H1 (cell line): ENCODE results near the gene FOXF2. TPM values are rescaled to one million over a fixed set of nuclear protein-coding genes. Genes with fewer than 3 reads are reported as not detected.

Experiments used
- CTCF ChIA-PET: fragments of 300-600 bp; sonication (Branson Sonifier 250); formaldehyde crosslinking; loops from one replicate; lab custom pipeline; 2021; ENCODE audit not compliant: partially characterized antibody; lab: Charles Lee
- POLR2A ChIA-PET: fragments of 300-600 bp; sonication (Branson Sonifier 250); formaldehyde crosslinking; loops from one replicate; lab custom pipeline; 2021; ENCODE audit warnings: inconsistent platforms; ENCODE audit not compliant: partially characterized antibody; lab: Charles Lee
- DNase-seq, 2 experiments: peaks; one replicate each; pipeline versions ENCODE4 v3.0.0 to v3.0.0-alpha.2; 2010 to 2022; ENCODE audit warnings: low spot score in 2 of 2, low read depth in 1 of 2, mixed read lengths in 1 of 2
- FAIRE-seq: peaks from 2 replicates; lab custom pipeline; 2011; peaks lifted over from hg19 to GRCh38; lab: Jason Lieb, UNC
- H2AFZ ChIP-seq: 2 replicates; pipeline ENCODE4 v1.8.1; 2012; ENCODE audit warnings: low read length, inconsistent platforms
- H2AK5ac ChIP-seq: 2 replicates; pipeline ENCODE4 v1.6.1; 2013; ENCODE audit warnings: low read depth, low read length
- H2BK120ac ChIP-seq: replicated peaks from 2 replicates; pipeline ENCODE3; 2013; ENCODE audit warnings: low read depth, low read length, inconsistent platforms
- H2BK12ac ChIP-seq: 2 replicates; pipeline ENCODE4 v1.6.1; 2013; ENCODE audit warnings: low read depth, low read length
- H2BK15ac ChIP-seq: 2 replicates; pipeline ENCODE4 v1.6.1; 2013; ENCODE audit warnings: low read length
- H2BK20ac ChIP-seq: 2 replicates; pipeline ENCODE4 v1.6.1; 2013; ENCODE audit warnings: low read length
- H2BK5ac ChIP-seq: 2 replicates; pipeline ENCODE4 v1.6.1; 2013; ENCODE audit warnings: low read depth, low read length
- H3K14ac ChIP-seq: 2 replicates; pipeline ENCODE4 v1.6.1; 2013; ENCODE audit warnings: inconsistent platforms; ENCODE audit not compliant: insufficient read length
- H3K18ac ChIP-seq: 2 replicates; pipeline ENCODE4 v1.6.1; 2013; ENCODE audit warnings: low read length; ENCODE audit errors: extremely low read depth
- H3K23ac ChIP-seq: 2 replicates; pipeline ENCODE4 v1.6.1; 2013; ENCODE audit warnings: inconsistent platforms; ENCODE audit not compliant: insufficient read length
- H3K23me2 ChIP-seq: 2 replicates; pipeline ENCODE4 v1.6.1; 2013; ENCODE audit warnings: low read depth, low read length
- H3K27ac ChIP-seq: 2 replicates; pipeline ENCODE4 v1.6.1; 2011; ENCODE audit warnings: low read depth, low read length, inconsistent platforms
- H3K27me3 ChIP-seq, 4 experiments: replicated peaks in 1 of 4; 1 replicate in 1 of 4; 2 replicates in 3 of 4; pipeline versions ENCODE4 v1.6.1 to v1.8.1; 2011 to 2013; ENCODE audit warnings: low read length in 3 of 4, mild to moderate bottlenecking in 3 of 4, inconsistent platforms in 2 of 4, mixed read lengths in 2 of 4, moderate library complexity in 1 of 4; ENCODE audit not compliant: control insufficient read depth in 3 of 4, insufficient read depth in 3 of 4; ENCODE audit errors: extremely low read depth in 1 of 4
- H3K36me3 ChIP-seq, 4 experiments: 2 replicates each; pipeline versions ENCODE4 v1.6.1 to v1.8.1; 2011 to 2013; ENCODE audit warnings: mild to moderate bottlenecking in 4 of 4, low read length in 3 of 4, moderate library complexity in 2 of 4, control low read depth in 1 of 4, inconsistent platforms in 1 of 4; ENCODE audit not compliant: insufficient read depth in 4 of 4, control insufficient read depth in 2 of 4
- H3K4ac ChIP-seq: replicated peaks from 2 replicates; pipeline ENCODE3; 2013; ENCODE audit warnings: low read length, low read depth, mixed read lengths, inconsistent platforms; ENCODE audit not compliant: insufficient read length
- H3K4me1 ChIP-seq, 4 experiments: replicated peaks in 1 of 4; 1 replicate in 1 of 4; 2 replicates in 3 of 4; pipeline versions ENCODE4 v1.6.1 to v1.8.1; 2011 to 2013; ENCODE audit warnings: low read length in 3 of 4, inconsistent platforms in 2 of 4, mixed read lengths in 1 of 4; ENCODE audit not compliant: insufficient read depth in 4 of 4, control insufficient read depth in 3 of 4
- H3K4me2 ChIP-seq, 2 experiments: 2 replicates each; pipeline versions ENCODE4 v1.6.1 to v1.8.1; 2011 to 2013; ENCODE audit warnings: low read depth in 2 of 2, low read length in 2 of 2, control low read depth in 1 of 2, inconsistent platforms in 1 of 2, mild to moderate bottlenecking in 1 of 2; ENCODE audit not compliant: insufficient read depth in 1 of 2
- H3K4me3 ChIP-seq, 4 experiments: fragments of 200-600, 300-600 bp in 1 of 4; sonication (generic), shearing (Covaris generic), sonication (Bioruptor Twin) in 1 of 4; 2 replicates each; pipeline versions ENCODE4 v1.5.1 to v1.8.1; 2011 to 2016; ENCODE audit warnings: low read length in 4 of 4, low read depth in 3 of 4, control low read depth in 2 of 4, inconsistent platforms in 2 of 4, mild to moderate bottlenecking in 2 of 4, mixed read lengths in 1 of 4, moderate library complexity in 1 of 4; ENCODE audit not compliant: insufficient read depth in 2 of 4; ENCODE audit errors: extremely low read depth in 1 of 4
- H3K56ac ChIP-seq: replicated peaks from 2 replicates; pipeline ENCODE3; 2013; ENCODE audit warnings: low read depth, mild to moderate bottlenecking, mixed read lengths, low read length, inconsistent platforms; ENCODE audit not compliant: insufficient read length
- H3K79me1 ChIP-seq: 2 replicates; pipeline ENCODE4 v1.6.1; 2013; ENCODE audit warnings: low read depth, low read length, control low read depth
- H3K79me2 ChIP-seq, 2 experiments: 2 replicates each; pipeline versions ENCODE4 v1.6.1 to v1.8.1; 2012 to 2013; ENCODE audit warnings: low read length in 2 of 2, mild to moderate bottlenecking in 2 of 2, inconsistent platforms in 1 of 2; ENCODE audit not compliant: insufficient read depth in 2 of 2, control insufficient read depth in 1 of 2
- H3K9ac ChIP-seq, 4 experiments: replicated peaks in 1 of 4; 1 replicate in 1 of 4; 2 replicates in 3 of 4; pipeline versions ENCODE4 v1.6.1 to v1.8.1; 2011 to 2013; ENCODE audit warnings: low read depth in 3 of 4, low read length in 3 of 4, control low read depth in 2 of 4, mild to moderate bottlenecking in 2 of 4, moderate library complexity in 2 of 4, inconsistent platforms in 1 of 4; ENCODE audit errors: extremely low read depth in 1 of 4
- H3K9me3 ChIP-seq, 2 experiments: 2 replicates each; pipeline versions ENCODE4 v1.6.1 to v1.8.1; 2012 to 2013; ENCODE audit warnings: mild to moderate bottlenecking in 2 of 2, moderate library complexity in 2 of 2, control low read depth in 1 of 2, inconsistent platforms in 1 of 2, low read depth in 1 of 2, low read length in 1 of 2, mixed read lengths in 1 of 2; ENCODE audit not compliant: insufficient read depth in 2 of 2
- H4K20me1 ChIP-seq, 2 experiments: replicated peaks in 1 of 2; 2 replicates each; pipeline versions ENCODE3 to v1.8.1; 2011 to 2013; ENCODE audit warnings: inconsistent platforms in 2 of 2, low read length in 2 of 2, mild to moderate bottlenecking in 1 of 2; ENCODE audit not compliant: insufficient read depth in 2 of 2, control insufficient read depth in 1 of 2
- H4K5ac ChIP-seq: 2 replicates; pipeline ENCODE4 v1.6.1; 2013; ENCODE audit warnings: low read length, low read depth, mixed read lengths, inconsistent platforms; ENCODE audit not compliant: insufficient read length
- H4K8ac ChIP-seq: 2 replicates; pipeline ENCODE4 v1.8.0; 2013; ENCODE audit warnings: mild to moderate bottlenecking, moderate library complexity, low read length, inconsistent platforms; ENCODE audit not compliant: insufficient read depth; ENCODE audit errors: extremely low read depth
- H4K91ac ChIP-seq: replicated peaks from 2 replicates; pipeline ENCODE3; 2013; ENCODE audit warnings: low read length, mixed read lengths, inconsistent platforms; ENCODE audit not compliant: insufficient read length
- BCL11A ChIP-seq, 2 experiments: IDR thresholded peaks; one replicate each; pipeline ENCODE4 v1.6.1; 2011; ENCODE audit warnings: low read depth in 2 of 2, low read length in 2 of 2, mild to moderate bottlenecking in 2 of 2
- CBX5 ChIP-seq: fragments of 300-800, 300-1000 bp; sonication (generic); IDR thresholded peaks from 2 replicates; pipeline ENCODE4 v1.7.1; 2016; ENCODE audit warnings: antibody characterized with exemption, low read length, low read depth
- CHD2 ChIP-seq: IDR thresholded peaks from 2 replicates; pipeline ENCODE4 v1.6.1; 2012; ENCODE audit warnings: low read length, improper control_type of control experiment
- POLR2A ChIP-seq, 2 experiments: IDR thresholded peaks; 1 replicate in 1 of 2; 2 replicates in 1 of 2; pipeline ENCODE4 v1.6.1; 2011; ENCODE audit warnings: low read depth in 2 of 2, low read length in 2 of 2, mild to moderate bottlenecking in 2 of 2; ENCODE audit errors: control extremely low read depth in 1 of 2
- POLR2AphosphoS5 ChIP-seq: IDR thresholded peaks from 2 replicates; pipeline ENCODE4 v1.6.1; 2011; ENCODE audit warnings: low read depth, low read length
- RNF2 ChIP-seq: fragments of 200-900, 300-1000 bp; sonication (generic); IDR thresholded peaks from 2 replicates; pipeline ENCODE4 v1.7.1; 2016; ENCODE audit warnings: borderline replicate concordance, low read depth, mild to moderate bottlenecking, antibody characterized with exemption, low read length; ENCODE audit not compliant: poor library complexity, severe bottlenecking; ENCODE audit errors: missing control alignments
- SIRT6 ChIP-seq: IDR thresholded peaks from one replicate; pipeline ENCODE4 v1.7.1; 2012; ENCODE audit warnings: low read length, inconsistent platforms
- SUZ12 ChIP-seq: fragments of 200-600 bp; sonication (generic); IDR thresholded peaks from 2 replicates; pipeline ENCODE4 v1.6.1; 2012; ENCODE audit warnings: mild to moderate bottlenecking, inconsistent platforms, low read length, moderate library complexity, mixed read lengths
- YY1 ChIP-seq: IDR thresholded peaks from 2 replicates; pipeline ENCODE4 v1.6.1; 2011; ENCODE audit warnings: low read depth, mild to moderate bottlenecking, low read length
- WGBS, 2 experiments: shearing (Covaris generic) in 1 of 2; methylation state at CpG; one replicate each; pipeline versions ENCODE4 v1.1.6 to v1.1.7; 2013 to 2015; ENCODE audit warnings: low lambda C conversion rate in 2 of 2, mixed read lengths in 2 of 2, inconsistent platforms in 1 of 2, low coverage in 1 of 2, missing lambda C conversion rate in 1 of 2; ENCODE audit not compliant: insufficient replicate concordance in 2 of 2, insufficient coverage in 1 of 2, insufficient read length in 1 of 2; ENCODE audit errors: extremely low coverage in 1 of 2, missing lambda C conversion rate in 1 of 2; 5-methylcytosine and 5-hydroxymethylcytosine counted together
- polyA plus RNA-seq, 7 experiments: library from polyadenylated mRNA; depleted of rRNA in 3 of 7; stranded (reverse) in 5 of 7; unstranded in 2 of 7; fragments of >200 nt in 5 of 7; fragments of 200-250 nt in 2 of 7; gene quantifications; 1 replicate in 5 of 7; 2 replicates in 1 of 7; 4 replicates in 1 of 7; pipeline versions ENCODE4 v1.2.1 to v1.2.3, GENCODE V29; 2011 to 2013; ENCODE audit warnings: missing spikeins in 2 of 7, mixed read lengths in 2 of 7
- total RNA-seq: library from RNA; stranded (reverse); fragmentation: NEBNext Ultra II Directional; extraction: Animal tissue kit (Norgen Biotek cat#: 25700); gene quantifications from 2 replicates; pipeline ENCODE4 v1.2.1, GENCODE V29; 2021

Gene FOXF2
- total and polyA plus RNA-seq, 2 of the 8 experiments (the other 6 are each of a cell fraction or from before 2014, with no cell fraction given): 0.05 TPM; not detected in 1

GRCh38 chr6:1372690-1373089 is 16.7 kb upstream of the FOXF2 start:
- CTCF ChIA-PET: interaction anchor here (0.9 to 1.9 kb wide), 2 partner anchors 24 to 52 kb away, joined by 3 to 6 read pairs; no protein-coding TSS in a partner anchor
- no peak for FAIRE-seq

More at GRCh38 chr6:1372690-1373089, 16.7 kb upstream of the FOXF2 start:
- H3K9me3 ChIP-seq: peaks cover 7 to 9% of the 10 kb centered on the region in 2 experiments; a peak in 2 of 4 replicates
- H3K23me2 ChIP-seq: no peaks in the 10 kb centered on the region
- WGBS, 2 experiments: 88% methylated on average over 1 of the region's 1 CpG; no CpG with 5 or more reads in 1 of the 2 experiments
- no peak overlapping the region for H3K4me3 ChIP-seq
- no peaks in the 10 kb centered on the region for H3K79me1 ChIP-seq
- no peaks in the 10 kb centered on the region; a peak in 1 of 8 replicates for H3K36me3 ChIP-seq
- no peak overlapping the region for H3K4ac ChIP-seq
- H3K27me3 ChIP-seq: peaks cover 16 to 34% (median 29%) of the 10 kb centered on the region in 4 experiments
- H3K79me2 ChIP-seq: no peaks in the 10 kb centered on the region
- no peak overlapping the region for H2BK20ac ChIP-seq
- no peak for DNase-seq
- no peak overlapping the region for H3K4me2 ChIP-seq
- no peak overlapping the region for H4K5ac ChIP-seq
- TF ChIP-seq YY1: no peak
- no peak for TF ChIP-seq SIRT6
- no peak for TF ChIP-seq POLR2A (IDR thresholded peaks at IDR 0.05; ENCODE audit: control extremely low read depth in 1 of 2, low read depth in 2 of 2, low read length in 2 of 2)
- TF ChIP-seq POLR2AphosphoS5: no peak
- no peak for TF ChIP-seq SUZ12
- TF ChIP-seq RNF2: no peak
- no peak for TF ChIP-seq CBX5
- no peak for TF ChIP-seq BCL11A (IDR thresholded peaks at IDR 0.05; ENCODE audit: low read depth in 2 of 2, low read length in 2 of 2)
- no peak for TF ChIP-seq CHD2
- no peak overlapping the region for H2BK120ac ChIP-seq
- H3K23ac ChIP-seq: no peak overlapping the region
- no peak overlapping the region for H2AK5ac ChIP-seq
- peaks cover 2 to 5% of the 10 kb centered on the region in 2 experiments for H4K20me1 ChIP-seq
- H3K4me1 ChIP-seq: no peaks in the 10 kb centered on the region; a peak in 1 of 7 replicates
- H2BK5ac ChIP-seq: no peak overlapping the region
- no peak overlapping the region for H3K14ac ChIP-seq
- H2AFZ ChIP-seq: no peak overlapping the region
- H2BK15ac ChIP-seq: no peak overlapping the region
- POLR2A ChIA-PET: no interaction called here
- H2BK12ac ChIP-seq: no peak overlapping the region
- no peak overlapping the region for H3K56ac ChIP-seq
- no peak overlapping the region for H4K8ac ChIP-seq
- no peak overlapping the region for H3K27ac ChIP-seq
- no peak overlapping the region for H3K9ac ChIP-seq
- no peak overlapping the region for H3K18ac ChIP-seq
- no peak overlapping the region for H4K91ac ChIP-seq
